Anterior cingulate cortex (tissue), 58 donors: ENCODE data around the gene PCBP2.
"Not testable (repeated sequence)": the region's sequence is repeated elsewhere in the genome, so short reads cannot be mapped to it uniquely, and the experiment has no call there.

ENCODE experiments used
- DNase-seq, 58 donors: peaks; one replicate each; lab custom pipeline; 2025; lab: John Stamatoyannopoulos, UW

The PCBP2 gene

GRCh38 chr12:53439582-53439981, 12.3 kb upstream of the PCBP2 start:
- not testable (repeated sequence) for DNase-seq

- DNase-seq, result peak; percentile 58 to 99 (median 96)
These were observed 10.7 kb upstream of the PCBP2 start, which contains the start of gene PRR13 for GRCh38 chr12:53441040-53441833. PRR13 (plus strand) TSS chr12:53441734; CDS start chr12:53442715, 981 bp downstream.

DNA sequence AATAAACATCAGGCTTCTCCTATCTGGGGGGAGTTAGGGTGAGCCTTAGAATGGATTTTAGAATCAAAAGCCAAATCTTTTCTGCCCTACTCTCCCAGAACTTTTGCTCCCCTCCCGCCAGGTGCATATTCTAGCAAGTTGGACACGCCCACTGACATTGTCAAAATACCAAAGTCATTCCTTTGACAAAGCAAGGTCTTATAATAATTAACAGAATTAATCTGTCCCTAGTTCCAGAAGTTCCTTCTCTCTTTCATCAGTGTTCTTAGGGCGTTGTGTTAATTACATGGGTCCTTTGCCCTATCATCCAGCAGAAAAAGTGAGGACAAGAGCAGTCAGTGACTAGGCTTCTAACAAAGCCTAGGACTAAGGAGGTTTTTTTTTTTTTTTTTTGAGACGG, 7.9 kb upstream of the PCBP2 start:
- DNase-seq, result no peak

DNA sequence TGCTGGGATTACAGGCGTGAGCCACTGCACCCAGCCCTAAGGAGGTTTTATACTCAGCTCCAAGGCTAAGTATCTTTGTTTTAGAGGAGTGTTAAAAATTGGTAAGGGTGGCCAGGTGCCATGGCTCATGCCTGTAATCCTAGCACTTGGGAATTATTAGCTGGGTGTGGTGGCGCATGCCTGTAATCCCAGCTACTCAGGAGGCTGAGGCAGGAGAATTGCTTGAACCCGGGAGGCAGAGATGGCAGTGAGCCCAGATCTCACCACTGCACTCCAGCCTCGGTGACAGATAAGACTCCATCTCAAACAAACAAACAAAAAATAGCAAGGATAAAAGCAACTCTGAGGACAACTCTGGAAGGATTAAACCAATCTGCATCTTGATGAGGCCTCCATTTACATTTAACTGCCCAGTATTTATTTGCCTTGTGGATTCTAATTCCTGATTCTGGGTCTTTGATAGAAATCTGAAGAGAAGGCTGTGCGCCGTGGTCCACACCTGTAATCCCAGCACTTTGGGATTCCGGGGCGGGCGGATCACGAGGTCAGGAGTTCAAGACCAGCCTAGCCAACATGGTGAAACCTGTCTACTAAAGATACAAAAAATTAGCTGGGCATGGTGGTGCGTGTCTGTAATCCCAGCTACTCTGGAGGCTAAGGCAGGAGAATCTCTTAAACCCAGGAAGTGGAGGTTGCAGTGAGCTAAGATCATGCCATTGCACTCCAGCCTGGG, 7.1 kb upstream of the PCBP2 start:
- DNase-seq, result not testable (repeated sequence)

DNA sequence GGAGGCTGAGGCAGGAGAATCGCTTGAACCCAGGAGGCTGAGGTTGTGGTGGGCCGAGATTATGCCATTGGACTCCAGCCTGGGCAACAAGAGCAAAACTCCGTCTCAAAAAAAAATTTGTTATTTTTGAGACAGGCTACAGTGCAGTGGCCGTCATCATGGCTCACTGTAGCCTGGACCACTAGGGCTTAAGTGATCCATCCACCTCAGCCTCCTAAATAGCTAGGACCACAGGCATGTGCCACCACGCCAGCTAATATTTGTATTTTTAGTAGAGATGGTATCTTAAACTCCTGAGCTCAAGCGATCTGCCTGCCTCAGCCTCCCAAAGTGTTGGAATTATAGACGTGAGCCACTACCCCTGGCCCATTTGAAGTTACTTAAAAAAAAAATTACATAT, 966 bp upstream of the PCBP2 start:
- DNase-seq, result no peak

GRCh38 chr12:53452159-53453077, 516 bp downstream of the PCBP2 start:
- peak in 57 of 58 donors; percentile 37 to 92 (median 81) for DNase-seq

GRCh38 chr12:53453953-53454640, 2.2 kb downstream of the PCBP2 start:
- no peak for DNase-seq

- no peak for DNase-seq
These were observed 2.8 kb downstream of the PCBP2 start for GRCh38 chr12:53454707-53455106.

GRCh38 chr12:53456654-53457366, 4.9 kb downstream of the PCBP2 start:
- no peak for DNase-seq

GRCh38 chr12:53459097-53459496, 7.2 kb downstream of the PCBP2 start:
- DNase-seq, result no peak

GRCh38 chr12:53461059-53461458, 9.2 kb downstream of the PCBP2 start:
- DNase-seq, result no peak

DNA sequence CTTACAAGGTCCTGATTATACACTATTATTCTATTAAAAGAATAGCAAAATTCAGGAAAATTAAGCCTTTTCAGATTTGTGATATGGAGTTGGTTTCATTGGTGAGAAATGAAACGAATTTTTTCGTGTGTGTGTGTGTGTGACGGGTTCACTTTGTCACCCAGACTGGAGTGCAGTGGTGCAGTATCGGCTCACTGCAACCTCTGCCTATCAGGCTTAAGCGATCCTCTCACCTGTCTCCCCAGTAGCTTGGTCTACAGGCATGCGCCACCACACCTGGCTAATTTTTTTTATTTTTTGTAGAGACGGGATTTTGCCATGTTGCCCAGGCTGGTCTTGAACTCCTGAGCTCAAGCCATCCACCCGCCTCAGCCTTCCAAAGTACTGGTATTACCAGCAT, 9.7 kb downstream of the PCBP2 start:
- no peak for DNase-seq

DNA sequence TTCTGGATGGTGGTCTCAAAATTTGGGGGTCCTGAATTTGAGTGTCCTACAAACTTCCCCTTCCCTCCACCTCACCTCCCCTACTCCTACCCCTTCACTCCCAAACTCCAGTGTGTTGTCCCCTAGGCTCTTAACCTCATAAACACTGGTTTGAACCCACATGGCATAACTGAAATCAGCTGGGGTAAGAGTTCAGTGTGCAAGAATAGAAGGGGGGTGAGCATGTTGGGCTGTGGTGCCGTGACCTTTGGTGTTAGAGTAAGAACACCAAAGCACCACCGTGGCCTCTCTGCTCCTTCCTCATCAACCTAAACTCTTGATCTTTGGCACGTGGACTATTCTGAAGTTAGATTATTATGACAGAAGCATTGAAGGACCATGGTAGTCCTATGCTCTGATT, 11.0 kb downstream of the PCBP2 start:
- no peak for DNase-seq

DNA sequence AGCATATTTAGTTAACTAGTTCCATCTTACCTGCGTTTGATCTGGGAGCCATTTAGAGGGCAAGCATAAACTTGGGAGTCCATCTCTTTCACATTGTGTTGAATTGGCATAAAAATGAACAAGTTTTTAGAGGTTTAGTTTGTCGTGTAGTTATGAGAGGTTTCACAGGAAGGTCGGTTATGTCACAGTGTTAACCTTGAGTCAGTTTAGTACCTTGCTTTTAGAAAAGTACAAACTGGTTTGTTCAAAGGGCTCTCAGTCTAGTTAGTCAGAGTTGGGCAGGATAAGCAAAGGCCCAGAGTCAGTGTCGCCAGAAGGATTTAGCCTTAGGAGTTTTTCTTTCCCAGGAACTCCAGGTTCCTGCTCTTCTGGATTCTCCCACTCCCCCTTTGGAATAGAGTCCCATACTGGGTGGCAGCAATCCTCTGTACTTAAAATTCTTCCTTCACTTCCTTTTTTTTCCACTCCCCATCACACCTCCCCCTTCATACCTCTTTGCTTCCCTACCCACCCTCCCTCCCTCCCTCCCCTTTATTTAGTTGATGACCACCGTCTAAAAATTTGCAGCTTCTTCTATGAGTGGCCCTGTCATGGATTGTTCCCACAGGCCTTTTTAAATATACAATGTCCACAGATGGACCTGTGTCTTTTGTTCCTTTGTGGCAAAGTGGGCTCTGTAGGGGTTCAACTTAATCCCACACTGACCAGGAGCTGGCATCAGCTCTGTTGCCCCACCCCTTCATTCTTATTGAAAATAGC, 12.1 kb downstream of the PCBP2 start:
- DNase-seq, result no peak

GRCh38 chr12:53464685-53465418, 12.9 kb downstream of the PCBP2 start:
- no peak for DNase-seq

- DNase-seq, result no peak
These were observed 13.8 kb downstream of the PCBP2 start for GRCh38 chr12:53465679-53466078.

GRCh38 chr12:53466640-53467039, 14.7 kb downstream of the PCBP2 start:
- DNase-seq, result no peak

DNA sequence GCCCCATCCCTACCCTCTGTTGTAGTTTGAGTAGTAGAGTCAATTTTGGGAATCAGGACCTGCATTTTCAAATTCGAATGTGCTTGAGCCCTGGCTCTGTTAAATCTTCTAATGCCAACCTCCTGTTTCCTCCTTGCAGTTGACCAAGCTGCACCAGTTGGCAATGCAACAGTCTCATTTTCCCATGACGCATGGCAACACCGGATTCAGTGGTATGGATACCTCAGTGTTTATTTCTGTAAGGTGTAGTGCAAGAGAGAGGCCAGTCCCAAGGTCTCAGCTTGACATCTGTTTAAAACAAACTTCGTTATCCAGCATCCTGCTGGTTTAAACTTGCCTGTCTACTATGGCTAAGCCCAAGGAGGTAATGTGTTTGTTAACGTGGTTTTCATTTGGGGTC, 15.2 kb downstream of the PCBP2 start:
- no peak for DNase-seq
